ENCODE results near the gene CRTC3. TPM values are rescaled to one million over a fixed set of nuclear protein-coding genes. Genes with fewer than 3 reads are reported as not detected.
"Not testable (repeated sequence)": the region's sequence is repeated elsewhere in the genome, so short reads cannot be mapped to it uniquely, and the experiment has no call there.

Gene CRTC3
- total and polyA plus RNA-seq, 2 experiments from 2014 or later: 15.1 to 24.5 TPM

GRCh38 chr15:90671216-90671615, 141.5 kb downstream of the CRTC3 start:
- Histone ChIP-seq H3K36me3 (no peaks in the 10 kb centered on the region), H3K4me1 (ENCODE audit: low read depth) (no peaks in the 10 kb centered on the region), H3K9me3 (ENCODE audit: low read depth) (no peaks in the 10 kb centered on the region), H3K27me3 (no peaks in the 10 kb centered on the region), H3K27ac (no peak overlapping the region), H3K4me3 (no peak overlapping the region)
- no peak for TF ChIP-seq CTCF (IDR thresholded peaks at IDR 0.05; ENCODE audit: low read depth, low read length)
- no peak for DNase-seq (ENCODE audit: low read depth in 1 of 2, low spot score in 1 of 2)

- H3K27ac ChIP-seq; H3K9me3 ChIP-seq (ENCODE audit: low read depth); H3K4me3 ChIP-seq; DNase-seq (ENCODE audit: low read depth in 1 of 2, low spot score in 1 of 2); H3K4me1 ChIP-seq (ENCODE audit: low read depth); H3K27me3 ChIP-seq; H3K36me3 ChIP-seq: not testable (repeated sequence)
Observed at GRCh38 chr15:90673357-90673756, 143.6 kb downstream of the CRTC3 start.

- H3K4me3 ChIP-seq: no peak overlapping the region
- no peak for TF ChIP-seq CTCF (IDR thresholded peaks at IDR 0.05; ENCODE audit: low read depth, low read length)
- DNase-seq (ENCODE audit: low read depth in 1 of 2, low spot score in 1 of 2): no peak
- H3K36me3 ChIP-seq: no peaks in the 10 kb centered on the region
- no peaks in the 10 kb centered on the region for H3K4me1 ChIP-seq (ENCODE audit: low read depth)
- no peaks in the 10 kb centered on the region for H3K27me3 ChIP-seq
- H3K27ac ChIP-seq: no peak overlapping the region
- no peaks in the 10 kb centered on the region for H3K9me3 ChIP-seq (ENCODE audit: low read depth)
Observed at GRCh38 chr15:90674476-90674875, 144.8 kb downstream of the CRTC3 start.

- no peak for TF ChIP-seq CTCF (IDR thresholded peaks at IDR 0.05; ENCODE audit: low read depth, low read length)
- no peaks in the 10 kb centered on the region for H3K4me1 ChIP-seq (ENCODE audit: low read depth)
- H3K27ac ChIP-seq: no peak overlapping the region
- H3K4me3 ChIP-seq: no peak overlapping the region
- no peaks in the 10 kb centered on the region for H3K36me3 ChIP-seq
- H3K27me3 ChIP-seq: no peaks in the 10 kb centered on the region
- no peak for DNase-seq (ENCODE audit: low read depth in 1 of 2, low spot score in 1 of 2)
- H3K9me3 ChIP-seq (ENCODE audit: low read depth): no peaks in the 10 kb centered on the region
Observed at GRCh38 chr15:90675464-90675863, 145.7 kb downstream of the CRTC3 start.

GRCh38 chr15:90677807-90678790, 148.4 kb downstream of the CRTC3 start:
- TF ChIP-seq CTCF (IDR thresholded peaks at IDR 0.05; ENCODE audit: low read depth, low read length): no peak
- Histone ChIP-seq H3K4me1 (ENCODE audit: low read depth) (no peaks in the 10 kb centered on the region), H3K4me3 (no peak overlapping the region), H3K36me3 (no peaks in the 10 kb centered on the region), H3K27me3 (no peaks in the 10 kb centered on the region), H3K9me3 (ENCODE audit: low read depth) (no peaks in the 10 kb centered on the region), H3K27ac (no peak overlapping the region)
- DNase-seq (ENCODE audit: low read depth in 1 of 2, low spot score in 1 of 2): no peak

- no peaks in the 10 kb centered on the region for H3K4me1 ChIP-seq (ENCODE audit: low read depth)
- no peak overlapping the region for H3K27ac ChIP-seq
- no peak for TF ChIP-seq CTCF (IDR thresholded peaks at IDR 0.05; ENCODE audit: low read depth, low read length)
- no peaks in the 10 kb centered on the region for H3K27me3 ChIP-seq
- H3K4me3 ChIP-seq: no peak overlapping the region
- no peaks in the 10 kb centered on the region for H3K9me3 ChIP-seq (ENCODE audit: low read depth)
- DNase-seq (ENCODE audit: low read depth in 1 of 2, low spot score in 1 of 2): peak in 1 of 2 donors; percentile 27
- no peaks in the 10 kb centered on the region for H3K36me3 ChIP-seq
Observed at GRCh38 chr15:90679959-90680358, 150.2 kb downstream of the CRTC3 start.
